ENCODE results near the gene CMSS1. TPM values are rescaled to one million over a fixed set of nuclear protein-coding genes. Genes with fewer than 3 reads are reported as not detected.

The CMSS1 gene
- total and polyA plus RNA-seq, 2 donors (not counting 1 experiment from before 2014, with no cell fraction given) = 7.3 to 22.8 TPM

- 100% methylated on average over 1 of the region's 6 CpGs for WGBS (ENCODE audit: insufficient coverage)
- ChIA-PET POLR2A (no interaction called here), CTCF (interaction anchor here (1.0 to 3.4 kb wide), 3 partner anchors 27 to 212 kb away, joined by 4 to 17 read pairs (median 11); no protein-coding TSS in a partner anchor)
- no peaks in the 10 kb centered on the region for H3K36me3 ChIP-seq (replicated peaks in 1 of 2; ENCODE audit: control extremely low read depth in 1 of 2, control insufficient read depth in 1 of 2, extremely low read depth in 1 of 2, insufficient read depth in 2 of 2, low read length in 1 of 2)
- ATAC-seq (ENCODE audit: low read depth) = no peak
- H3K27ac Mint-ChIP-seq = peak overlapping the region; percentile 76
- H3K4me3 Mint-ChIP-seq = no peak overlapping the region
- no peak overlapping the region for H3K9ac ChIP-seq (ENCODE audit: low read length)
- no peaks in the 10 kb centered on the region for H3K9me3 ChIP-seq (ENCODE audit: control extremely low read depth in 1 of 3, control insufficient read depth in 2 of 3, insufficient read depth in 1 of 3, low read length in 2 of 3)
- no peak overlapping the region for H2AFZ ChIP-seq (ENCODE audit: insufficient read depth, low read depth, low read length, poor library complexity, severe bottlenecking)
- H3K79me2 ChIP-seq (ENCODE audit: control insufficient read depth, insufficient read depth, low read length) = no peaks in the 10 kb centered on the region
- peak overlapping the region; percentile 39 for H3K4me2 ChIP-seq (replicated peaks; ENCODE audit: low read depth, low read length, poor library complexity, severe bottlenecking)
- H3K4me1 ChIP-seq (ENCODE audit: control insufficient read depth in 2 of 2, insufficient read depth in 2 of 2, low read length in 2 of 2) = peaks cover 54 to 62% of the 10 kb centered on the region in 2 donors
- intact Hi-C loops (cut with micrococcal nuclease) = loop anchor here (5.0 to 10.0 kb wide), 2 partner anchors 105 to 1138 kb away; partner anchors contain the start of gene DCBLD2
- H3K9me3 Mint-ChIP-seq (ENCODE audit: insufficient read depth) = no peaks in the 10 kb centered on the region
- peak overlapping the region; percentile 31 to 82 for H3K27ac ChIP-seq (ENCODE audit: low read length in 2 of 2)
- no peak for DNase-seq
- H4K20me1 ChIP-seq (ENCODE audit: control insufficient read depth, insufficient read depth, low read length, poor library complexity, severe bottlenecking) = no peaks in the 10 kb centered on the region
- H3K27me3 Mint-ChIP-seq = no peaks in the 10 kb centered on the region
- TF ChIP-seq EZH2 (IDR thresholded peaks at IDR 0.05; ENCODE audit: borderline replicate concordance, insufficient read depth, low read depth, low read length, poor library complexity, severe bottlenecking) = no peak
- TF ChIP-seq, protein P1, sequence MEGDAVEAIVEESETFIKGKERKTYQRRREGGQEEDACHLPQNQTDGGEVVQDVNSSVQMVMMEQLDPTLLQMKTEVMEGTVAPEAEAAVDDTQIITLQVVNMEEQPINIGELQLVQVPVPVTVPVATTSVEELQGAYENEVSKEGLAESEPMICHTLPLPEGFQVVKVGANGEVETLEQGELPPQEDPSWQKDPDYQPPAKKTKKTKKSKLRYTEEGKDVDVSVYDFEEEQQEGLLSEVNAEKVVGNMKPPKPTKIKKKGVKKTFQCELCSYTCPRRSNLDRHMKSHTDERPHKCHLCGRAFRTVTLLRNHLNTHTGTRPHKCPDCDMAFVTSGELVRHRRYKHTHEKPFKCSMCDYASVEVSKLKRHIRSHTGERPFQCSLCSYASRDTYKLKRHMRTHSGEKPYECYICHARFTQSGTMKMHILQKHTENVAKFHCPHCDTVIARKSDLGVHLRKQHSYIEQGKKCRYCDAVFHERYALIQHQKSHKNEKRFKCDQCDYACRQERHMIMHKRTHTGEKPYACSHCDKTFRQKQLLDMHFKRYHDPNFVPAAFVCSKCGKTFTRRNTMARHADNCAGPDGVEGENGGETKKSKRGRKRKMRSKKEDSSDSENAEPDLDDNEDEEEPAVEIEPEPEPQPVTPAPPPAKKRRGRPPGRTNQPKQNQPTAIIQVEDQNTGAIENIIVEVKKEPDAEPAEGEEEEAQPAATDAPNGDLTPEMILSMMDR (IDR thresholded peaks at IDR 0.05) = no peak
- no peaks in the 10 kb centered on the region for H3K27me3 ChIP-seq (replicated peaks in 1 of 4; ENCODE audit: control extremely low read depth in 1 of 4, control insufficient read depth in 3 of 4, insufficient read depth in 4 of 4, low read length in 3 of 4)
- H3K4me1 Mint-ChIP-seq = peaks cover 68% of the 10 kb centered on the region
- H3K4me3 ChIP-seq (ENCODE audit: control extremely low read depth in 1 of 5, extremely low read depth in 1 of 5, insufficient read depth in 1 of 5, low read depth in 2 of 5, low read length in 4 of 5) = no peak overlapping the region
Observed at GRCh38 chr3:100042166-100042981, 224.7 kb downstream of the CMSS1 start.

DNA sequence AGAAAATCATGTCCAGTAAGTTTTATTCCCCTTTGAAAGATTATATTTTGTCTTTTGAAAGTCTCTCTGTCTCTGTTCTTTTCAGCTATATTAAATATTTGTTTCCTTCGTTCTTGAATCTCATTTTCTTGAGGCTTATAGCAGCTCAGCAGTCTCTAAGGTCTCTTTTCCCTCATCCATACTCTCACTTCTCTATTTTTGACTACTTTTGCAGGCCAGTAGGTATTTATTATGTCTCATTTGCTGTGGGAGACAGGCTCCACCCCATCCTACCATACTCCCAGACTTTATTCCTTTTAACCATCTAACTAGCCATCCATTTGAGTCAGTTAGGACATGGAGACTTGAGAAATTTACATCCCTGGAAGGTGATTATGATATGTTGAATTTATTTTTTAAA lies 225.6 kb downstream of the CMSS1 start:
- peak overlapping the region; percentile 39 for H3K4me2 ChIP-seq (replicated peaks; ENCODE audit: low read depth, low read length, poor library complexity, severe bottlenecking)
- H3K27me3 Mint-ChIP-seq = no peaks in the 10 kb centered on the region
- ChIA-PET POLR2A (interaction anchor here (1.9 kb wide), 1 partner anchor 29 kb away, joined by 4 read pairs; no protein-coding TSS in a partner anchor), CTCF (interaction anchor here (1.0 to 3.4 kb wide), 3 partner anchors 26 to 213 kb away, joined by 4 to 17 read pairs (median 11); no protein-coding TSS in a partner anchor)
- ATAC-seq (ENCODE audit: low read depth) (no peak), DNase-seq (peak; percentile 43)
- H3K4me3 Mint-ChIP-seq = peak overlapping the region; percentile 6
- intact Hi-C loops (cut with micrococcal nuclease) = loop anchor here (5.0 to 10.0 kb wide), 2 partner anchors 106 to 1138 kb away; partner anchors contain the start of gene DCBLD2
- peak overlapping the region; percentile 76 for H3K27ac Mint-ChIP-seq
- H3K4me1 ChIP-seq (ENCODE audit: control insufficient read depth in 2 of 2, insufficient read depth in 2 of 2, low read length in 2 of 2) = peaks cover 62 to 71% of the 10 kb centered on the region in 2 donors
- no peak overlapping the region for H3K4me3 ChIP-seq (ENCODE audit: control extremely low read depth in 1 of 5, extremely low read depth in 1 of 5, insufficient read depth in 1 of 5, low read depth in 2 of 5, low read length in 4 of 5)
- peaks cover 77% of the 10 kb centered on the region for H3K4me1 Mint-ChIP-seq
- H3K27ac ChIP-seq (ENCODE audit: low read length in 2 of 2) = peak overlapping the region; percentile 31 to 82
- H3K27me3 ChIP-seq (replicated peaks in 1 of 4; ENCODE audit: control extremely low read depth in 1 of 4, control insufficient read depth in 3 of 4, insufficient read depth in 4 of 4, low read length in 3 of 4) = no peaks in the 10 kb centered on the region
- H3K9me3 Mint-ChIP-seq (ENCODE audit: insufficient read depth) = no peaks in the 10 kb centered on the region
- H3K9me3 ChIP-seq (ENCODE audit: control extremely low read depth in 1 of 3, control insufficient read depth in 2 of 3, insufficient read depth in 1 of 3, low read length in 2 of 3) = no peaks in the 10 kb centered on the region
- H2AFZ ChIP-seq (ENCODE audit: insufficient read depth, low read depth, low read length, poor library complexity, severe bottlenecking) = no peak overlapping the region
- H3K9ac ChIP-seq (ENCODE audit: low read length) = no peak overlapping the region
- no peak for TF ChIP-seq EZH2 (IDR thresholded peaks at IDR 0.05; ENCODE audit: borderline replicate concordance, insufficient read depth, low read depth, low read length, poor library complexity, severe bottlenecking)
- TF ChIP-seq, protein P1 (IDR thresholded peaks at IDR 0.05) = no peak
- H3K36me3 ChIP-seq (replicated peaks in 1 of 2; ENCODE audit: control extremely low read depth in 1 of 2, control insufficient read depth in 1 of 2, extremely low read depth in 1 of 2, insufficient read depth in 2 of 2, low read length in 1 of 2) = no peaks in the 10 kb centered on the region
- WGBS (ENCODE audit: insufficient coverage) = no CpG with 5 or more reads among the region's 1 CpG
- H4K20me1 ChIP-seq (ENCODE audit: control insufficient read depth, insufficient read depth, low read length, poor library complexity, severe bottlenecking) = no peaks in the 10 kb centered on the region
- H3K79me2 ChIP-seq (ENCODE audit: control insufficient read depth, insufficient read depth, low read length) = no peaks in the 10 kb centered on the region

Data from B cell (primary cell).